HL-60 (cell line): ENCODE measurements around the gene RIOK1.

Experiments
- CTCF ChIP-seq: IDR thresholded peaks from one replicate; pipeline ENCODE4 v1.5.1; 2011; ENCODE audit warnings: low read length, control low read depth, inconsistent platforms; ENCODE audit not compliant: insufficient read depth
- GABPA ChIP-seq: IDR thresholded peaks from 2 replicates; pipeline ENCODE4 v1.6.1; 2012; ENCODE audit warnings: low read depth
- POLR2AphosphoS5 ChIP-seq: IDR thresholded peaks from 2 replicates; pipeline ENCODE4 v1.6.1; 2012; ENCODE audit warnings: low read depth
- REST ChIP-seq: IDR thresholded peaks from 2 replicates; pipeline ENCODE4 v1.6.1; 2012; ENCODE audit warnings: low read depth; ENCODE audit not compliant: insufficient replicate concordance

DNA sequence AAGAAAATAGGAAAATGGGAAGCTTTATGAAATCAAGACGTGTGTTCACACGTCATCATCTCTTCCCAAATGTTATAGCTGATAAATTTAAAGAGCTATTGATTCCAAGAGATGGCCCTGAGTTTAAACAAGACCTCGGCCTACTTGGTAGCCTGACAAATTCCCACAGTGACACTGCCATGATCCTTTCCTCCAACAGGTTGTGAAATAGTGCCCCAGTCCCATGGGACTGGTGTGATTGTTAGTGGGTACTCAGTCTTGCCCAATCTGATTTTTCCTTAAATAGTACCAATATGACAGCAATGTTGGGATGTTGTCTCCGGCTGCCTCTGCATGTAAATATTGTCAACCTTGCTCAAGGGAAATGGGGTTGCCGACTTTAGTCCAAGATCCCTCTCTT lies 34.5 kb downstream of the RIOK1 start:
- no peak for TF ChIP-seq GABPA
- TF ChIP-seq CTCF = no peak
- TF ChIP-seq REST = no peak
- no peak for TF ChIP-seq POLR2AphosphoS5
